Measurements from ENCODE around the gene PHACTR3.

PHACTR3 gene

GRCh38 chr20:59810449-59811187, 206.3 kb downstream of the PHACTR3 start:
- DNase-seq (ENCODE audit: low read depth in 1 of 2, low spot score in 1 of 2) = no peak

- no peak for DNase-seq (ENCODE audit: low read depth in 1 of 2, low spot score in 1 of 2)
Observed at GRCh38 chr20:59811681-59812171, 207.4 kb downstream of the PHACTR3 start.

GRCh38 chr20:59812286-59813125, 208.2 kb downstream of the PHACTR3 start:
- no peak for DNase-seq (ENCODE audit: low read depth in 1 of 2, low spot score in 1 of 2)

- DNase-seq (ENCODE audit: low read depth in 1 of 2, low spot score in 1 of 2) = no peak
Observed at GRCh38 chr20:59813126-59813947, 209.0 kb downstream of the PHACTR3 start.

- no peak for DNase-seq (ENCODE audit: low read depth in 1 of 2, low spot score in 1 of 2)
Observed at GRCh38 chr20:59813948-59814839, 209.9 kb downstream of the PHACTR3 start.

GRCh38 chr20:59814840-59815340, 210.6 kb downstream of the PHACTR3 start:
- no peak for DNase-seq (ENCODE audit: low read depth in 1 of 2, low spot score in 1 of 2)

GRCh38 chr20:59816146-59816738, 211.9 kb downstream of the PHACTR3 start:
- no peak for DNase-seq (ENCODE audit: low read depth in 1 of 2, low spot score in 1 of 2)

- no peak for DNase-seq (ENCODE audit: low read depth in 1 of 2, low spot score in 1 of 2)
Observed at GRCh38 chr20:59817406-59817805, 213.1 kb downstream of the PHACTR3 start.

GRCh38 chr20:59817846-59818615, 213.7 kb downstream of the PHACTR3 start:
- DNase-seq (ENCODE audit: low read depth in 1 of 2, low spot score in 1 of 2) = no peak

GRCh38 chr20:59818911-59819310, 214.6 kb downstream of the PHACTR3 start:
- no peak for DNase-seq (ENCODE audit: low read depth in 1 of 2, low spot score in 1 of 2)

GRCh38 chr20:59819496-59820203, 215.3 kb downstream of the PHACTR3 start:
- DNase-seq (ENCODE audit: low read depth in 1 of 2, low spot score in 1 of 2) = no peak

- no peak for DNase-seq (ENCODE audit: low read depth in 1 of 2, low spot score in 1 of 2)
Observed at GRCh38 chr20:59820204-59821041, 216.1 kb downstream of the PHACTR3 start.

- DNase-seq (ENCODE audit: low read depth in 1 of 2, low spot score in 1 of 2) = no peak
Observed at GRCh38 chr20:59821201-59821600, 216.9 kb downstream of the PHACTR3 start.

- no peak for DNase-seq (ENCODE audit: low read depth in 1 of 2, low spot score in 1 of 2)
Observed at GRCh38 chr20:59821788-59822187, 217.4 kb downstream of the PHACTR3 start.

- no peak for DNase-seq (ENCODE audit: low read depth in 1 of 2, low spot score in 1 of 2)
Observed at GRCh38 chr20:59822291-59823029, 218.1 kb downstream of the PHACTR3 start.

GRCh38 chr20:59823030-59823423, 218.7 kb downstream of the PHACTR3 start:
- DNase-seq (ENCODE audit: low read depth in 1 of 2, low spot score in 1 of 2) = no peak
